Astrocyte of the spinal cord (primary cell): Measurements from ENCODE around the gene CCDC85C.
A peak's percentile ranks its signal among the peaks of the same experiment; 100 is the strongest.

Source experiments
- DNase-seq: peaks from one replicate; pipeline ENCODE4 v3.0.0; 2011; ENCODE audit warnings: low read depth, low spot score
- H3K4me3 ChIP-seq: 2 replicates; pipeline ENCODE4 v1.5.1; 2011; ENCODE audit warnings: low read depth, mild to moderate bottlenecking, low read length, moderate library complexity
- in situ Hi-C: cut with HindIII; loops from 2 replicates; pipeline ENCODE4 v1.10.0; 2017; ENCODE audit warnings: low sequenced_read_pairs
- TF ChIP-seq, protein P1 (sequence below): IDR thresholded peaks from 2 replicates; pipeline ENCODE4 v1.5.1; 2012; ENCODE audit warnings: low read depth, mild to moderate bottlenecking, low read length, inconsistent platforms

CCDC85C gene

GRCh38 chr14:99523704-99524055 lies 80.3 kb downstream of the CCDC85C start:
- H3K4me3 ChIP-seq = no peak overlapping the region
- in situ Hi-C loops = no loop called here
- TF ChIP-seq, protein P1, sequence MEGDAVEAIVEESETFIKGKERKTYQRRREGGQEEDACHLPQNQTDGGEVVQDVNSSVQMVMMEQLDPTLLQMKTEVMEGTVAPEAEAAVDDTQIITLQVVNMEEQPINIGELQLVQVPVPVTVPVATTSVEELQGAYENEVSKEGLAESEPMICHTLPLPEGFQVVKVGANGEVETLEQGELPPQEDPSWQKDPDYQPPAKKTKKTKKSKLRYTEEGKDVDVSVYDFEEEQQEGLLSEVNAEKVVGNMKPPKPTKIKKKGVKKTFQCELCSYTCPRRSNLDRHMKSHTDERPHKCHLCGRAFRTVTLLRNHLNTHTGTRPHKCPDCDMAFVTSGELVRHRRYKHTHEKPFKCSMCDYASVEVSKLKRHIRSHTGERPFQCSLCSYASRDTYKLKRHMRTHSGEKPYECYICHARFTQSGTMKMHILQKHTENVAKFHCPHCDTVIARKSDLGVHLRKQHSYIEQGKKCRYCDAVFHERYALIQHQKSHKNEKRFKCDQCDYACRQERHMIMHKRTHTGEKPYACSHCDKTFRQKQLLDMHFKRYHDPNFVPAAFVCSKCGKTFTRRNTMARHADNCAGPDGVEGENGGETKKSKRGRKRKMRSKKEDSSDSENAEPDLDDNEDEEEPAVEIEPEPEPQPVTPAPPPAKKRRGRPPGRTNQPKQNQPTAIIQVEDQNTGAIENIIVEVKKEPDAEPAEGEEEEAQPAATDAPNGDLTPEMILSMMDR = no peak
- DNase-seq = no peak

- TF ChIP-seq, protein P1 = no peak
- DNase-seq = peak; percentile 78
- in situ Hi-C loops = no loop called here
- H3K4me3 ChIP-seq = no peak overlapping the region
These were observed 80.9 kb downstream of the CCDC85C start for GRCh38 chr14:99522934-99523703.

DNA sequence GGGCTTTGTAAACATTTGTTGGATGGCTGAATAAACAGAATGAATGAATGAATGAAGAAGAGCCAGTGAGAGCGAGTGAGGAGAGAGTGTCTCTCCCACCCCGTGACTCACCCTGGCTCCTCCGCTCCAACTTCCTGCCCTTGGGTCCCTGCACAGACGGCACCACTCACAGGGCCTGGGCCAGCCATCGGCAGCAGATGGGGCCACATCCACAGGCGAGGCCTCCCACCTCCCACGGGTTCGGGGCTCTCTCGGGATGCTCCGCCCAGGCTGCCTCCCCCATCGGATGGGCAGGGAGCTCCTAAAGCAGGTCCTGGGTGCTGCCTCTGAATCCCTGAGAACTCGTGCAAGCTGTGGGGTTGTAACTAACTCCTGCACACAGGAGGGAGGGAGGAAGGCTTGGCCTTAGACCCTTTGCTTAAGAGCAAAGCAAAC lies 81.5 kb downstream of the CCDC85C start:
- DNase-seq = peak; percentile 47

GRCh38 chr14:99522025-99522401 lies 82.0 kb downstream of the CCDC85C start:
- TF ChIP-seq, protein P1 = no peak

More for the DNA sequence above, 81.5 kb downstream of the CCDC85C start:
- TF ChIP-seq, protein P1 = no peak
- in situ Hi-C loops = no loop called here
- H3K4me3 ChIP-seq = no peak overlapping the region

GRCh38 chr14:99521176-99522024 lies 82.6 kb downstream of the CCDC85C start:
- DNase-seq = no peak
- no peak overlapping the region for H3K4me3 ChIP-seq
- TF ChIP-seq, protein P1 = no peak
- in situ Hi-C loops = no loop called here

More at GRCh38 chr14:99522025-99522401, 82.0 kb downstream of the CCDC85C start:
- no peak overlapping the region for H3K4me3 ChIP-seq
- in situ Hi-C loops = no loop called here
- DNase-seq = no peak

DNA sequence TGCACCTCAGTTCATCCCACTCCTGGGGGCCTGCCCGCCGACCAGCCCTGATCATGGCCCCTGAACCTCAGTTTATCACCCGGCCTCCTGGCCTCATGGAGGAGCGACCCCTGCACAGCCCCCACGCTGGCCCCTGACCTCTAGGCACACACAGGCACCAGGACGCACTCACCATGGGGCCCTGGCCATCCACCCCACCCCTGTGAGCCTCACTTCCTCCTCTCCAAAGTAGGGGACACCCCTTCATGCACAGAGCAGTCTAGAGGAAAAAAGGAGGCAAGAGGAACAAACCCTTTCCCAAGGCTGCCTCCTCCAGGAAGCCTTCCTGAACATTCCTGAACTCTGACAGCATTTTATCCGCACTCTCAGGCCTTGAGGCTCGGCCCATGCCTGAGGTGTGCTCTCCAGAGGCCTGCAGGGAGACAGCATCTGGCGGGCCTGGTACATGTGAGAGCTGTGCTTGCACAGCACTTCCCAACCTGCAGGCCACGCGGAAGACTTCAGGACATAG lies 83.4 kb downstream of the CCDC85C start:
- in situ Hi-C loops = no loop called here
- no peak for DNase-seq
- no peak overlapping the region for H3K4me3 ChIP-seq
- TF ChIP-seq, protein P1 = no peak
